LHCN-M2 (cell line): Measurements from ENCODE around the gene SPATA6L. TPM values are rescaled to one million over a fixed set of nuclear protein-coding genes. Genes with fewer than 3 reads are reported as not detected.
"Not testable (repeated sequence)": the region's sequence is repeated elsewhere in the genome, so short reads cannot be mapped to it uniquely, and the experiment has no call there.

Experiments used
- DNase-seq: peaks from one replicate; pipeline ENCODE4 v3.0.0-alpha.2; 2012; ENCODE audit warnings: low read depth
- total RNA-seq: library from RNA; depleted of rRNA; stranded (reverse); fragments of >200 nt; gene quantifications from 2 replicates; pipeline ENCODE4 v1.2.3, GENCODE V29; 2014

The SPATA6L gene
- total RNA-seq, 1 experiment from 2014 or later = not detected

- no peak for DNase-seq
These were observed 11.1 kb upstream of the SPATA6L start for GRCh38 chr9:4677392-4677791.

- peak; percentile 60 for DNase-seq
These were observed 8.5 kb upstream of the SPATA6L start for GRCh38 chr9:4674783-4675182.

GRCh38 chr9:4671737-4672136 is 5.5 kb upstream of the SPATA6L start:
- no peak for DNase-seq

GRCh38 chr9:4670591-4670990 is 4.3 kb upstream of the SPATA6L start:
- DNase-seq = no peak

GRCh38 chr9:4669890-4670289 is 3.6 kb upstream of the SPATA6L start:
- DNase-seq = no peak

GRCh38 chr9:4668604-4669003 is 2.3 kb upstream of the SPATA6L start:
- no peak for DNase-seq

- DNase-seq = no peak
These were observed 1.4 kb upstream of the SPATA6L start for GRCh38 chr9:4667681-4668080.

GRCh38 chr9:4665357-4665756 is 923 bp downstream of the SPATA6L start:
- DNase-seq = no peak

GRCh38 chr9:4663956-4664355 is 2.3 kb downstream of the SPATA6L start:
- no peak for DNase-seq

GRCh38 chr9:4662989-4663792 is 3.1 kb downstream of the SPATA6L start:
- no peak for DNase-seq

- peak; percentile 76 for DNase-seq
These were observed 3.9 kb downstream of the SPATA6L start, which contains the start of gene PLPP6 for GRCh38 chr9:4662108-4662988. TSS of gene PLPP6 (plus strand) at chr9:4662294. CDS start at chr9:4662376, 82 bp downstream.

- DNase-seq = no peak
These were observed 4.7 kb downstream of the SPATA6L start for GRCh38 chr9:4661611-4662010.

- no peak for DNase-seq
These were observed 5.1 kb downstream of the SPATA6L start for GRCh38 chr9:4661165-4661564.

GRCh38 chr9:4660665-4661064 is 5.6 kb downstream of the SPATA6L start:
- not testable (repeated sequence) for DNase-seq

GRCh38 chr9:4657426-4658159 is 8.7 kb downstream of the SPATA6L start:
- DNase-seq = no peak

GRCh38 chr9:4656621-4657020 is 9.7 kb downstream of the SPATA6L start:
- DNase-seq = no peak

GRCh38 chr9:4656196-4656595 is 10.1 kb downstream of the SPATA6L start:
- not testable (repeated sequence) for DNase-seq

GRCh38 chr9:4654538-4654937 is 11.7 kb downstream of the SPATA6L start:
- no peak for DNase-seq

- peak; percentile 41 for DNase-seq
These were observed 12.2 kb downstream of the SPATA6L start for GRCh38 chr9:4654084-4654483.

- no peak for DNase-seq
These were observed 23.9 kb downstream of the SPATA6L start for GRCh38 chr9:4642351-4642750.

- DNase-seq = no peak
These were observed 26.3 kb downstream of the SPATA6L start for GRCh38 chr9:4640027-4640426.

GRCh38 chr9:4639420-4639819 is 26.9 kb downstream of the SPATA6L start:
- DNase-seq = no peak
